GM12878 (cell line): ENCODE data around the gene PSAP. TPM values are rescaled to one million over a fixed set of nuclear protein-coding genes. Genes with fewer than 3 reads are reported as not detected.
A peak's percentile ranks its signal among the peaks of the same experiment; 100 is the strongest.

Experiments
- BCLAF1 ChIP-seq: fragments of 450-650 bp; IDR thresholded peaks from 2 replicates; pipeline ENCODE4 v1.6.1; 2017; ENCODE audit warnings: antibody characterized with exemption, mild to moderate bottlenecking, moderate library complexity
- BMI1 ChIP-seq: fragments of 450-650 bp; IDR thresholded peaks from 2 replicates; pipeline ENCODE4 v1.6.1; 2016; ENCODE audit warnings: mild to moderate bottlenecking, moderate library complexity, borderline replicate concordance
- E2F8 ChIP-seq: fragments of 450-650 bp; IDR thresholded peaks from 2 replicates; pipeline ENCODE4 v1.6.1; 2018; ENCODE audit warnings: mild to moderate bottlenecking, low read depth, moderate library complexity; ENCODE audit not compliant: partially characterized antibody
- FOS ChIP-seq: IDR thresholded peaks from 3 replicates; pipeline ENCODE4 v1.6.1; 2011; ENCODE audit warnings: borderline replicate concordance; ENCODE audit not compliant: insufficient read length; ENCODE audit errors: extremely low read depth
- FOXK2 ChIP-seq: fragments of 450-650 bp; IDR thresholded peaks from 2 replicates; pipeline ENCODE4 v1.6.1; 2017; ENCODE audit warnings: mild to moderate bottlenecking, moderate library complexity
- IRF4 ChIP-seq: IDR thresholded peaks from 2 replicates; pipeline ENCODE4 v1.6.1; 2011; ENCODE audit warnings: low read depth, low read length
- NBN ChIP-seq: fragments of 450-650 bp; IDR thresholded peaks from 2 replicates; pipeline ENCODE4 v1.6.1; 2016
- NFXL1 ChIP-seq: fragments of 450-650 bp; IDR thresholded peaks from 2 replicates; pipeline ENCODE4 v1.6.1; 2017; ENCODE audit warnings: antibody characterized with exemption, mild to moderate bottlenecking, borderline replicate concordance
- NFYA ChIP-seq: IDR thresholded peaks from 2 replicates; pipeline ENCODE4 v1.6.1; 2011; ENCODE audit warnings: low read depth, mild to moderate bottlenecking, low read length, improper control_type of control experiment, borderline replicate concordance
- NR2C1 ChIP-seq: fragments of 450-650 bp; IDR thresholded peaks from 2 replicates; pipeline ENCODE4 v1.6.1; 2017; ENCODE audit warnings: antibody characterized with exemption, mild to moderate bottlenecking, moderate library complexity
- PAX5 ChIP-seq: IDR thresholded peaks from 2 replicates; pipeline ENCODE4 v1.6.1; 2011; ENCODE audit warnings: low read depth, low read length, borderline replicate concordance
- POLR2A ChIP-seq: IDR thresholded peaks from 2 replicates; pipeline ENCODE4 v1.6.1; 2011; ENCODE audit warnings: low read depth, mild to moderate bottlenecking, low read length
- RAD21 ChIP-seq: IDR thresholded peaks from 2 replicates; pipeline ENCODE4 v1.6.1; 2011; ENCODE audit warnings: mild to moderate bottlenecking, low read depth, low read length, moderate library complexity; ENCODE audit not compliant: insufficient read depth
- RFX5 ChIP-seq: IDR thresholded peaks from 2 replicates; pipeline ENCODE4 v1.6.1; 2011; ENCODE audit warnings: low read depth, low read length, improper control_type of control experiment
- SP1 ChIP-seq: IDR thresholded peaks from one replicate; pipeline ENCODE4 v1.6.1; 2011; ENCODE audit warnings: low read depth, low read length
- SPI1 ChIP-seq: IDR thresholded peaks from 2 replicates; pipeline ENCODE4 v1.6.1; 2011; ENCODE audit warnings: low read depth, mild to moderate bottlenecking, low read length, moderate library complexity, borderline replicate concordance; ENCODE audit not compliant: insufficient read depth
- SREBF2 ChIP-seq: IDR thresholded peaks from 2 replicates; pipeline ENCODE4 v1.6.1; 2012; ENCODE audit warnings: mild to moderate bottlenecking, low read length
- TCF3 ChIP-seq: IDR thresholded peaks from 2 replicates; pipeline ENCODE4 v1.6.1; 2012; ENCODE audit warnings: low read depth, mild to moderate bottlenecking, low read length, borderline replicate concordance; ENCODE audit not compliant: insufficient read depth
- TCF7 ChIP-seq: IDR thresholded peaks from 2 replicates; pipeline ENCODE4 v1.6.1; 2014; ENCODE audit warnings: antibody characterized with exemption, borderline replicate concordance
- ZNF24 ChIP-seq: fragments of 450-650 bp; IDR thresholded peaks from 2 replicates; pipeline ENCODE4 v1.6.1; 2017; ENCODE audit warnings: antibody characterized with exemption, mild to moderate bottlenecking
- ZNF384 ChIP-seq: IDR thresholded peaks from 2 replicates; pipeline ENCODE4 v1.6.1; 2012; ENCODE audit warnings: low read depth, mild to moderate bottlenecking, low read length, improper control_type of control experiment, borderline replicate concordance
- ZNF687 ChIP-seq: fragments of 450-650 bp; IDR thresholded peaks from 2 replicates; pipeline ENCODE4 v1.6.1; 2017; ENCODE audit warnings: mild to moderate bottlenecking, moderate library complexity
- polyA plus RNA-seq, 11 experiments: library from polyadenylated mRNA; depleted of rRNA in 4 of 11; unstranded in 6 of 11; stranded (reverse) in 5 of 11; fragments of >200 nt; fragmentation: Nextera tagmentation in 4 of 11; fragmentation: Illumina TruSeq in 1 of 11; extraction: Ambion mirVana in 4 of 11; extraction: Trizol in 1 of 11; gene quantifications; 1 replicate in 1 of 11; 2 replicates in 10 of 11; pipeline versions ENCODE4 v1.2.1 to v1.2.3, GENCODE V29; 2011 to 2016; ENCODE audit warnings: inconsistent platforms in 2 of 11, missing spikeins in 2 of 11, low read depth in 1 of 11
- total RNA-seq, 4 experiments: library from RNA; depleted of rRNA in 3 of 4; stranded (reverse); fragments of >200 nt in 3 of 4; fragmentation: Illumina TruSeq in 1 of 4; extraction: Trizol in 1 of 4; gene quantifications; 2 replicates each; pipeline versions ENCODE4 v1.2.1 to v1.2.3, GENCODE V29; 2013 to 2021

The PSAP gene
- total and polyA plus RNA-seq, 10 of the 15 experiments (the other 5 are each of a cell fraction or from before 2014, with no cell fraction given), result 178 to 336 (median 286) TPM

GRCh38 chr10:71773221-71773971 lies 77.7 kb downstream of the PSAP start, which contains the start of gene VSIR (continued):
- TF ChIP-seq NFYA, result no peak
- peak; percentile 57; the same call in 1 of the 2 replicates for TF ChIP-seq TCF3
- no peak for TF ChIP-seq TCF7
- TF ChIP-seq NBN, result no peak
- TF ChIP-seq ZNF687, result peak; percentile 67; the same call in 1 of the 2 replicates
- TF ChIP-seq PAX5, result peak; percentile 11; the same call in 1 of the 2 replicates
- TF ChIP-seq FOXK2, result no peak
- 0 out of 2 replicates have a peak, but pooled peaks have one; percentile 17 for TF ChIP-seq NR2C1
- TF ChIP-seq ZNF384, result no peak
- TF ChIP-seq SPI1, result 0 out of 2 replicates have a peak, but pooled peaks have one; percentile 14
- no peak for TF ChIP-seq IRF4
- no peak for TF ChIP-seq BCLAF1
- no peak for TF ChIP-seq RFX5
- TF ChIP-seq NFXL1, result 0 out of 2 replicates have a peak, but pooled peaks have one; percentile 11
- peak; percentile 96 for TF ChIP-seq POLR2A
- TF ChIP-seq RAD21, result peak; percentile 61
- TF ChIP-seq SP1, result peak; percentile 76
- TF ChIP-seq E2F8, result no peak
- TF ChIP-seq FOS, result no peak
- TF ChIP-seq ZNF24, result peak; percentile 76
- no peak for TF ChIP-seq SREBF2
- TF ChIP-seq BMI1, result no peak
